Measurements from ENCODE around the gene NTF4.
"Not testable (repeated sequence)": the region's sequence is repeated elsewhere in the genome, so short reads cannot be mapped to it uniquely, and the experiment has no call there.

- TF ChIP-seq CREB5 (CRISPR knock-in tag; IDR thresholded peaks at IDR 0.05; ENCODE audit: low read depth); ZNF565 (CRISPR knock-in tag; conservative IDR thresholded peaks at IDR 0.05; ENCODE audit: low read depth); RARB (CRISPR knock-in tag; IDR thresholded peaks at IDR 0.05); TCF4 (CRISPR knock-in tag; IDR thresholded peaks at IDR 0.05; ENCODE audit: borderline replicate concordance); OSR1 (CRISPR knock-in tag; IDR thresholded peaks at IDR 0.05); TSHZ2 (CRISPR knock-in tag; IDR thresholded peaks at IDR 0.05); PATZ1 (CRISPR knock-in tag; IDR thresholded peaks at IDR 0.05; ENCODE audit: borderline replicate concordance): not testable (repeated sequence)
Observed at GRCh38 chr19:49028686-49029085, 35.9 kb downstream of the NTF4 start.

All from SK-N-SH treated with all-trans-retinoic acid at 6 μM for 48 hours (cell line).